HEK293 (cell line): ENCODE measurements around the gene PSMF1.

Experiments used
- HOXC10 ChIP-seq: sonication (generic); formaldehyde crosslinking; IDR thresholded peaks from 2 replicates; pipeline ENCODE4 v1.8.1; 2023; ENCODE audit warnings: mild to moderate bottlenecking, missing genetic modification reagents
- PRDM10 ChIP-seq: fragments of 450-650 bp; formaldehyde crosslinking; IDR thresholded peaks from 2 replicates; pipeline ENCODE4 v1.5.1; 2016; ENCODE audit warnings: missing biosample characterization, missing genetic modification characterization
- YY1 ChIP-seq: fragments of 450-650 bp; formaldehyde crosslinking; IDR thresholded peaks from 2 replicates; pipeline ENCODE4 v1.5.1; 2018; ENCODE audit warnings: missing biosample characterization, missing genetic modification characterization
- ZBTB1 ChIP-seq: fragments of 450-650 bp; formaldehyde crosslinking; IDR thresholded peaks from 2 replicates; pipeline ENCODE4 v1.5.1; 2016; ENCODE audit warnings: missing biosample characterization, missing genetic modification characterization
- ZBTB17 ChIP-seq: fragments of 450-650 bp; formaldehyde crosslinking; IDR thresholded peaks from 2 replicates; pipeline ENCODE4 v1.5.1; 2016; ENCODE audit warnings: missing biosample characterization, missing genetic modification characterization
- ZBTB7A ChIP-seq: fragments of 450-650 bp; formaldehyde crosslinking; IDR thresholded peaks from 2 replicates; pipeline ENCODE4 v1.5.1; 2016; ENCODE audit warnings: low read depth, missing biosample characterization, missing genetic modification characterization
- ZFP37 ChIP-seq: fragments of 450-650 bp; formaldehyde crosslinking; IDR thresholded peaks from 2 replicates; pipeline ENCODE4 v1.5.1; 2016; ENCODE audit warnings: missing biosample characterization, missing genetic modification characterization
- ZNF10 ChIP-seq: fragments of 450-650 bp; formaldehyde crosslinking; IDR thresholded peaks from 2 replicates; pipeline ENCODE4 v1.5.1; 2017; ENCODE audit warnings: missing biosample characterization, missing genetic modification characterization
- ZNF585B ChIP-seq: fragments of 450-650 bp; formaldehyde crosslinking; IDR thresholded peaks from 2 replicates; pipeline ENCODE4 v1.5.1; 2016; ENCODE audit warnings: missing biosample characterization, missing genetic modification characterization
- ZNF768 ChIP-seq: fragments of 450-650 bp; formaldehyde crosslinking; IDR thresholded peaks from 2 replicates; pipeline ENCODE4 v1.5.1; 2018; ENCODE audit warnings: missing biosample characterization, mild to moderate bottlenecking, missing genetic modification characterization
- ZNF792 ChIP-seq: fragments of 450-650 bp; formaldehyde crosslinking; IDR thresholded peaks from 2 replicates; pipeline ENCODE4 v1.5.1; 2016; ENCODE audit warnings: missing biosample characterization, missing genetic modification characterization
- TF ChIP-seq, protein P1 (sequence below): fragments of 450-650 bp; formaldehyde crosslinking; IDR thresholded peaks from 2 replicates; pipeline ENCODE4 v1.5.1; 2016; ENCODE audit warnings: missing biosample characterization, missing genetic modification characterization
- TF ChIP-seq, protein P2 (sequence below): fragments of 450-650 bp; formaldehyde crosslinking; IDR thresholded peaks from 2 replicates; pipeline ENCODE4 v1.5.1; 2016; ENCODE audit warnings: missing biosample characterization, missing genetic modification characterization
- TF ChIP-seq, protein P3 (sequence below): fragments of 450-650 bp; IDR thresholded peaks from 2 replicates; pipeline ENCODE4 v1.5.1; 2018; ENCODE audit warnings: missing biosample characterization, mild to moderate bottlenecking, missing genetic modification characterization

- TF ChIP-seq ZBTB17 (tag by site-specific recombination) (no peak), ZNF768 (tag by site-specific recombination) (no peak), ZNF792 (tag by site-specific recombination) (no peak), PRDM10 (no peak), ZNF585B (tag by site-specific recombination) (no peak), YY1 (no peak), ZNF10 (tag by site-specific recombination) (no peak), ZFP37 (tag by site-specific recombination) (no peak), ZBTB7A (tag by site-specific recombination) (no peak), ZBTB1 (tag by site-specific recombination) (no peak), HOXC10 (CRISPR knock-in tag) (no peak)
- TF ChIP-seq, protein P1, sequence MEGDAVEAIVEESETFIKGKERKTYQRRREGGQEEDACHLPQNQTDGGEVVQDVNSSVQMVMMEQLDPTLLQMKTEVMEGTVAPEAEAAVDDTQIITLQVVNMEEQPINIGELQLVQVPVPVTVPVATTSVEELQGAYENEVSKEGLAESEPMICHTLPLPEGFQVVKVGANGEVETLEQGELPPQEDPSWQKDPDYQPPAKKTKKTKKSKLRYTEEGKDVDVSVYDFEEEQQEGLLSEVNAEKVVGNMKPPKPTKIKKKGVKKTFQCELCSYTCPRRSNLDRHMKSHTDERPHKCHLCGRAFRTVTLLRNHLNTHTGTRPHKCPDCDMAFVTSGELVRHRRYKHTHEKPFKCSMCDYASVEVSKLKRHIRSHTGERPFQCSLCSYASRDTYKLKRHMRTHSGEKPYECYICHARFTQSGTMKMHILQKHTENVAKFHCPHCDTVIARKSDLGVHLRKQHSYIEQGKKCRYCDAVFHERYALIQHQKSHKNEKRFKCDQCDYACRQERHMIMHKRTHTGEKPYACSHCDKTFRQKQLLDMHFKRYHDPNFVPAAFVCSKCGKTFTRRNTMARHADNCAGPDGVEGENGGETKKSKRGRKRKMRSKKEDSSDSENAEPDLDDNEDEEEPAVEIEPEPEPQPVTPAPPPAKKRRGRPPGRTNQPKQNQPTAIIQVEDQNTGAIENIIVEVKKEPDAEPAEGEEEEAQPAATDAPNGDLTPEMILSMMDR (tag by site-specific recombination): no peak
- TF ChIP-seq, protein P2, sequence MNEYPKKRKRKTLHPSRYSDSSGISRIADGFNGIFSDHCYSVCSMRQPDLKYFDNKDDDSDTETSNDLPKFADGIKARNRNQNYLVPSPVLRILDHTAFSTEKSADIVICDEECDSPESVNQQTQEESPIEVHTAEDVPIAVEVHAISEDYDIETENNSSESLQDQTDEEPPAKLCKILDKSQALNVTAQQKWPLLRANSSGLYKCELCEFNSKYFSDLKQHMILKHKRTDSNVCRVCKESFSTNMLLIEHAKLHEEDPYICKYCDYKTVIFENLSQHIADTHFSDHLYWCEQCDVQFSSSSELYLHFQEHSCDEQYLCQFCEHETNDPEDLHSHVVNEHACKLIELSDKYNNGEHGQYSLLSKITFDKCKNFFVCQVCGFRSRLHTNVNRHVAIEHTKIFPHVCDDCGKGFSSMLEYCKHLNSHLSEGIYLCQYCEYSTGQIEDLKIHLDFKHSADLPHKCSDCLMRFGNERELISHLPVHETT (tag by site-specific recombination): no peak
- TF ChIP-seq, protein P3, sequence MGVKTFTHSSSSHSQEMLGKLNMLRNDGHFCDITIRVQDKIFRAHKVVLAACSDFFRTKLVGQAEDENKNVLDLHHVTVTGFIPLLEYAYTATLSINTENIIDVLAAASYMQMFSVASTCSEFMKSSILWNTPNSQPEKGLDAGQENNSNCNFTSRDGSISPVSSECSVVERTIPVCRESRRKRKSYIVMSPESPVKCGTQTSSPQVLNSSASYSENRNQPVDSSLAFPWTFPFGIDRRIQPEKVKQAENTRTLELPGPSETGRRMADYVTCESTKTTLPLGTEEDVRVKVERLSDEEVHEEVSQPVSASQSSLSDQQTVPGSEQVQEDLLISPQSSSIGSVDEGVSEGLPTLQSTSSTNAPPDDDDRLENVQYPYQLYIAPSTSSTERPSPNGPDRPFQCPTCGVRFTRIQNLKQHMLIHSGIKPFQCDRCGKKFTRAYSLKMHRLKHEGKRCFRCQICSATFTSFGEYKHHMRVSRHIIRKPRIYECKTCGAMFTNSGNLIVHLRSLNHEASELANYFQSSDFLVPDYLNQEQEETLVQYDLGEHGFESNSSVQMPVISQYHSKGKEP (tag by site-specific recombination): no peak
These were observed 23.7 kb upstream of the PSMF1 start for GRCh38 chr20:1094751-1095150.
